22Rv1 (cell line): ENCODE results near the gene SECTM1.
"Not testable (repeated sequence)": the region's sequence is repeated elsewhere in the genome, so short reads cannot be mapped to it uniquely, and the experiment has no call there.

Experiments used
- H3K27ac ChIP-seq: fragments of 450-650 bp; 2 replicates; pipeline ENCODE4 v1.5.1; 2017
- CTCF ChIP-seq: fragments of 450-650 bp; IDR thresholded peaks from 2 replicates; pipeline ENCODE4 v1.5.1; 2017; ENCODE audit warnings: mild to moderate bottlenecking
- ZFX ChIP-seq: fragments of 450-650 bp; IDR thresholded peaks from 2 replicates; pipeline ENCODE4 v1.6.1; 2017; ENCODE audit warnings: antibody characterized with exemption, borderline replicate concordance

SECTM1 gene

GRCh38 chr17:82376042-82376730 is 42.6 kb upstream of the SECTM1 start:
- no peak overlapping the region for H3K27ac ChIP-seq
- TF ChIP-seq CTCF (no peak), ZFX (no peak)

GRCh38 chr17:82375359-82376041 is 41.9 kb upstream of the SECTM1 start:
- no peak overlapping the region for H3K27ac ChIP-seq
- TF ChIP-seq CTCF: no peak
- no peak for TF ChIP-seq ZFX

- H3K27ac ChIP-seq: no peak overlapping the region
- TF ChIP-seq ZFX (no peak), CTCF (no peak)
Observed at GRCh38 chr17:82374626-82375331, 41.2 kb upstream of the SECTM1 start.

GRCh38 chr17:82373731-82374625 is 40.4 kb upstream of the SECTM1 start:
- no peak overlapping the region for H3K27ac ChIP-seq

GRCh38 chr17:82373072-82373452 is 39.5 kb upstream of the SECTM1 start:
- not testable (repeated sequence) for H3K27ac ChIP-seq

More at GRCh38 chr17:82373731-82374625, 40.4 kb upstream of the SECTM1 start:
- no peak for TF ChIP-seq ZFX
- no peak for TF ChIP-seq CTCF

- TF ChIP-seq CTCF: no peak
- no peak for TF ChIP-seq ZFX
- H3K27ac ChIP-seq: no peak overlapping the region
Observed at GRCh38 chr17:82372249-82373071, 38.9 kb upstream of the SECTM1 start.
